ENCODE results near the gene ZNF335.

DNA sequence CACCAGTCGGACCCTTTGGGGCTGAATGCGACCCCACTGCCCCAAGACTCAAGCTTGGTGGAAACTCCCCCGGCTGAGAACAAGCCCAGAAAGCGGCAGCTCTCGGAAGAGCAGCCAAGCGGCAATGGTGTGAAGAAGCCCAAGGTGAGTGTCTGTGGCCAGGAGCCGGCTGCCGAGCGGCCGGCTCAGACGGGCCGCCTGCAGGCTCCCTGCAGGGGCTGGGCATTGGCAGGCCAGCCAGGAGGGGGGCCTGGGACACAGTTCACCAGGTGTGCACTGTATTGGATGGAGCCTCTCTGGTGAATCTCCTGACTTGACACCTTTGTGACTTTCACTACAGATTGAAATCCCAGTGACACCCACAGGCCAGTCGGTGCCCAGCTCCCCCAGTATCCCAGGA lies 31.5 kb downstream of the ZNF335 start:
- TF ChIP-seq CTCF (conservative IDR thresholded peaks at IDR 0.05; ENCODE audit: low read length) (no peak), EZH2phosphoT487 (IDR thresholded peaks at IDR 0.05; ENCODE audit: borderline replicate concordance) (no peak)

All from Loucy (cell line).